Lower lobe of right lung (tissue), 2 donors: Measurements from ENCODE around the gene ABCC3. TPM values are rescaled to one million over a fixed set of nuclear protein-coding genes. Genes with fewer than 3 reads are reported as not detected.

Source experiments
- ATAC-seq, 2 donors: fragments of 200-7000 bp; cut with Tn5 transposase; one replicate each; pipeline ENCODE4 v1.9.1; 2020 to 2022; ENCODE audit warnings: mild to moderate bottlenecking in 2 of 2, moderate library complexity in 2 of 2
- DNase-seq: peaks from one replicate; pipeline ENCODE4 v3.0.0-alpha.2; 2020
- H3K27ac ChIP-seq: fragments of 200-600 bp; one replicate; pipeline ENCODE4 v1.8.0; 2022
- H3K27me3 ChIP-seq: fragments of 200-600 bp; one replicate; pipeline ENCODE4 v1.8.0; 2022; ENCODE audit warnings: low read depth
- H3K36me3 ChIP-seq: fragments of 200-600 bp; one replicate; pipeline ENCODE4 v1.8.0; 2022; ENCODE audit warnings: mild to moderate bottlenecking
- H3K4me1 ChIP-seq: fragments of 200-600 bp; one replicate; pipeline ENCODE4 v1.8.0; 2022
- H3K4me3 ChIP-seq: fragments of 200-600 bp; one replicate; pipeline ENCODE4 v1.8.0; 2022; ENCODE audit warnings: mild to moderate bottlenecking
- H3K9me3 ChIP-seq: fragments of 200-600 bp; one replicate; pipeline ENCODE4 v1.8.0; 2022
- CTCF ChIP-seq: fragments of 200-600 bp; IDR thresholded peaks from one replicate; pipeline ENCODE4 v1.8.0; 2022; ENCODE audit warnings: antibody characterized with exemption, mild to moderate bottlenecking
- intact Hi-C: fragments of 100-400 bp; cut with DNase I; formaldehyde crosslinking; loops from one replicate; pipeline ENCODE4 v1.11.0; 2022
- total RNA-seq: library from RNA; stranded (reverse); fragmentation: NEBNext Ultra II Directional; extraction: Animal tissue kit (Norgen Biotek cat#: 25700); gene quantifications from one replicate; pipeline ENCODE4 v1.2.1, GENCODE V29; 2021
- donor health status: DM: no; HTN: yes; CAD: no; lungs with severe emphysema.

ABCC3 gene
- total RNA-seq, 1 donor from 2014 or later, result 41.7 TPM

DNA sequence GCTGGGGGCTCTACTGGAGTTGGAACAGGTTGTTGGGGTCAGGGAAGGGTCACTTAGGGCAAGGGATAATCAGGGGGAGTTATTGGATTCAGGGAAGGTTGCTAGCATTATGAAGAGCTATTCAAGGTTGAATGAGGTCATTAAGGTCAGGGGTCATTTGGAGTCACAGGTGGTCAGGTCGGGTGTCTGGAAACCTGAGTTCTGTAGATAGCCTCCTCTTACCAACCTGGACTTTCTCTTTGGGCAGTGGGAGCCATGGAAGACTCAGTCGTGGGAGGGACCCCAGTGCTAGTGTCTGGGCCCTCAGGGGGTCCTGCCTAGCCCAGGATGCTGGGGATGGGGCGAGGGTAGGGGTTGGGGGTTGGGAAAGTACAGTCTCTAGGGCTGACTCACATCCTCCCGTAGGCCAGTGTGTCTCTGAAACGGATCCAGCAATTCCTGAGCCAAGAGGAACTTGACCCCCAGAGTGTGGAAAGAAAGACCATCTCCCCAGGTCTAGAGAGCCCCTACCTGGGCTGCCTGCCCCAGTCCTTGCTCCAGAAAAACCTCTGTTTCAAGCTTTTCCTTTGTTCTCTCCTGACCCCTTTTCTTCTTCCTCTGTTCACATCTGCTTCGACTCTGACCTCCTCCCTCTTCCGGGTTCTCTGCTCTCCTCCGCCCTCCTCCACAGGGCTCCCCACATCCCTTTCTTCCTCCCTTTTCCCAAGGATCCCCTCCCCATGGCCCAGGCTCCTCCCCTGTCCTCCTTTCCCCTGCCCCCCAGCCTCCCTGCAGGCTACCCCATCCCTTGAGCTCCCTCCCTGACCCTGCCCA, 33.5 kb downstream of the ABCC3 start:
- Histone ChIP-seq H3K9me3 (no peaks in the 10 kb centered on the region), H3K4me3 (no peak overlapping the region), H3K27ac (no peak overlapping the region), H3K27me3 (no peaks in the 10 kb centered on the region), H3K36me3 (no peaks in the 10 kb centered on the region), H3K4me1 (peaks cover 10% of the 10 kb centered on the region)
- TF ChIP-seq CTCF, result no peak
- DNase-seq (no peak), ATAC-seq (no peak)
- intact Hi-C loops, result no loop called here

DNA sequence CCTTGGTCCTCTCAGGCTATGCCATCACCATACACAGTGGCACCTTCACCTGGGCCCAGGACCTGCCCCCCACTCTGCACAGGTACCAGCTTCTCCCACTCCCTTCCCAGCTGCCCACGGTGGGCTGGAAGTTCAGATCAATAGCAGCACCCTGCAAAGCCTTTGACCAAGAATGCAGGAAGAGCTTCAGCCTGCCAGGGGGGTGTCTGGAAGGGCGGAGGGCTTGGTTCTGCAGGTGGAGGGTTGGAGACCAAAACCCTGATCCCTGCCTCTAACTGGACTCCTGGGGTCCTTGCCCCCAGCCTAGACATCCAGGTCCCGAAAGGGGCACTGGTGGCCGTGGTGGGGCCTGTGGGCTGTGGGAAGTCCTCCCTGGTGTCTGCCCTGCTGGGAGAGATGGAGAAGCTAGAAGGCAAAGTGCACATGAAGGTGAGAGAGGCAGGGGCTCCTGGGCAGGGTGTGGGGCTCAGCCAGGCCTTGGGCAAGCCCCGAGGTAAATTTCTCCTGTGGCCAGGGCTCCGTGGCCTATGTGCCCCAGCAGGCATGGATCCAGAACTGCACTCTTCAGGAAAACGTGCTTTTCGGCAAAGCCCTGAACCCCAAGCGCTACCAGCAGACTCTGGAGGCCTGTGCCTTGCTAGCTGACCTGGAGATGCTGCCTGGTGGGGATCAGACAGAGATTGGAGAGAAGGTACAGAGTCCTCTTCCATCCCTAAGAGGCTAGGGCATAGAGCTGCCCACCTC, 34.3 kb downstream of the ABCC3 start:
- no peaks in the 10 kb centered on the region for H3K36me3 ChIP-seq
- H3K4me1 ChIP-seq, result peaks cover 10% of the 10 kb centered on the region
- no peak for TF ChIP-seq CTCF
- H3K4me3 ChIP-seq, result no peak overlapping the region
- H3K27me3 ChIP-seq, result no peaks in the 10 kb centered on the region
- H3K27ac ChIP-seq, result no peak overlapping the region
- ATAC-seq, result no peak
- H3K9me3 ChIP-seq, result no peaks in the 10 kb centered on the region
- intact Hi-C loops, result no loop called here
- no peak for DNase-seq

- no peaks in the 10 kb centered on the region for H3K9me3 ChIP-seq
- no peak for DNase-seq
- ATAC-seq, result no peak
- H3K27me3 ChIP-seq, result no peaks in the 10 kb centered on the region
- no peak overlapping the region for H3K27ac ChIP-seq
- H3K4me1 ChIP-seq, result peaks cover 10% of the 10 kb centered on the region
- H3K36me3 ChIP-seq, result peaks cover 6% of the 10 kb centered on the region
- no peak overlapping the region for H3K4me3 ChIP-seq
- intact Hi-C loops, result no loop called here
- TF ChIP-seq CTCF, result no peak
Measured at GRCh38 chr17:50672071-50672470, 37.4 kb downstream of the ABCC3 start.

DNA sequence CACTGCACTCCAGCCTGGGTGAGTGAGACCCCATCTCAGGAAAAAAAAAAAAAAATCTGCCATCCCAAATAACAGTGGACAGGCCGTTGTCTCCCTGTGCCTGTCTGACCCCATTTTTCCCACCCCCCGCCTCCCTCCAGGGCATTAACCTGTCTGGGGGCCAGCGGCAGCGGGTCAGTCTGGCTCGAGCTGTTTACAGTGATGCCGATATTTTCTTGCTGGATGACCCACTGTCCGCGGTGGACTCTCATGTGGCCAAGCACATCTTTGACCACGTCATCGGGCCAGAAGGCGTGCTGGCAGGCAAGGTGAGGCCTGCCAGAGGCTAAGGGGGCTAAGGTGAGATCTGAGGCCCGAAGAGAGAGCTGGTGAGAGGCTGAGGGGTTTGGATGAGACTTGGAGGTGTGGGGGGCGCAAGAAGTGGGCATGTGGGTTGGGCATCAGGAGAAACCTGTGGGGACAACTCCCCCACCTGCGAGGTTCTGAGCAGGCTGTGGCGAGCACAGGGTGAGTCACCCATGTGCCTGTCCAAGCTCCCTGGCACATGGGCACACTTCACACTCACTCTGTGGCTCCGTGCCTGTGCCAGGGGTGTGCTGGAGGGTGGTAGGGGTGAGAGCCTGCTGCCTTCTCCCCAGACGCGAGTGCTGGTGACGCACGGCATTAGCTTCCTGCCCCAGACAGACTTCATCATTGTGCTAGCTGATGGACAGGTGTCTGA, 38.3 kb downstream of the ABCC3 start:
- peaks cover 6% of the 10 kb centered on the region for H3K36me3 ChIP-seq
- no peaks in the 10 kb centered on the region for H3K9me3 ChIP-seq
- no peak for TF ChIP-seq CTCF
- peaks cover 10% of the 10 kb centered on the region for H3K4me1 ChIP-seq
- intact Hi-C loops, result no loop called here
- H3K27me3 ChIP-seq, result no peaks in the 10 kb centered on the region
- DNase-seq (no peak), ATAC-seq (peak in 1 of 2 donors; percentile 45)
- no peak overlapping the region for H3K4me3 ChIP-seq
- no peak overlapping the region for H3K27ac ChIP-seq

DNA sequence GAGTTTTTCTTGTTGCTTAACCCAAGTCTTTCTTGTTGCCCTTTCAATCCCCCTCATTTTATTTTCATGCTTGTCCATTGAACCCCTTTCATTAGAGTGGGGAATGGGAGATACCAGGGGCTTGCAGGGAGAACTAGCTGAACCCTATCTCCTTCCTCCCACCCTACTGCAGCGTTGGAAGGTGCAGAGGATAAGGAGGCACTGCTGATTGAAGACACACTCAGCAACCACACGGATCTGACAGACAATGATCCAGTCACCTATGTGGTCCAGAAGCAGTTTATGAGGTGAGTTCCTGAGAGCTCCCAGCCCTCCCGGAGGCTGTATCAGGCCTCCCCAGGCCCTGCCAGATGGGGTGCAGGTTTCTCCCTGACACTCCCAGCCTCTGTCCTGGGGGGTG, 40.5 kb downstream of the ABCC3 start:
- H3K4me1 ChIP-seq, result peaks cover 10% of the 10 kb centered on the region
- H3K9me3 ChIP-seq, result no peaks in the 10 kb centered on the region
- H3K4me3 ChIP-seq, result no peak overlapping the region
- ATAC-seq (no peak), DNase-seq (no peak)
- H3K27me3 ChIP-seq, result no peaks in the 10 kb centered on the region
- intact Hi-C loops, result no loop called here
- TF ChIP-seq CTCF, result no peak
- H3K27ac ChIP-seq, result no peak overlapping the region
- peaks cover 9% of the 10 kb centered on the region for H3K36me3 ChIP-seq
